NOMO-1 treated with DMSO at 0.1 percent for 48 hours (cell line): ENCODE results near the gene BCAR3.
"Not testable (repeated sequence)": the region's sequence is repeated elsewhere in the genome, so short reads cannot be mapped to it uniquely, and the experiment has no call there.

Source experiments
- DNase-seq: peaks from one replicate; lab custom pipeline; 2025; ENCODE audit not compliant: unreplicated experiment; lab: John Stamatoyannopoulos, UW

BCAR3 gene

GRCh38 chr1:93690341-93690740, 8.7 kb upstream of the BCAR3 start:
- DNase-seq = no peak

DNA sequence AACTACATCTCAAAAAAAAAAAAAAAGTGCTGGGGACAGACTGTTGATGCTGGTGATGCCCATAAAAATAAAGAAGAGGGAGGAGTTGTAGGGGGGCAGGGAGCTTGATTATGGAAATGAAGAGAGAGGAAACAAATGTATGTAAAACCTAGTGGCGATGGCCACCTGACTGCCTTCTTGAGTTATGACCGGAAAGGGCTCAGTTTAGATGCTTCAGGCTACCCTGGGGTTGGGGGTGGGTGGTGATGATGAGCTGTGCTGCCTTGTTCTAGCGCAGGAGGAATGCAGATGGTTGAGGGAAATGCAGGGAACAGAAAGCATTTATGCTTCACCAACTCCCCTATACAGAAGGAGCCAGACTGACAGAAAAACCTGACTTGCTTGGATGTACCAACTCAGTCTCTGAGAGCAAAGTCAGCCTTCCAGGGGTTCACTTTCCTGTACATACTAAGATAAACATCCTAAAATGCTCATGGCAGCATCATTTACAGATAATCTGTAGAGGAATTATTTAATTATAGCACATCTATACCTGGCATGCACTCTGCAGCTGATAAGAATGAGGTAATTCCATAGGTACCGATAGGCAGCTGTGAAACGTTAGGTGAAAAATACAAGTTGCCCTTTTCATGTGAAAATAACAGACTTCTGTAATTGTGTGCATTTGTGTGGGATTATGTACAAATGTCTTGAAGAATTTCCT, 8.0 kb upstream of the BCAR3 start:
- DNase-seq = no peak

- no peak for DNase-seq
Measured at GRCh38 chr1:93687542-93687941, 5.9 kb upstream of the BCAR3 start.

GRCh38 chr1:93686504-93687250, 5.0 kb upstream of the BCAR3 start:
- DNase-seq = no peak

- no peak for DNase-seq
Measured at GRCh38 chr1:93685918-93686317, 4.3 kb upstream of the BCAR3 start.

- DNase-seq = no peak
Measured at GRCh38 chr1:93683234-93683633, 1.6 kb upstream of the BCAR3 start.

DNA sequence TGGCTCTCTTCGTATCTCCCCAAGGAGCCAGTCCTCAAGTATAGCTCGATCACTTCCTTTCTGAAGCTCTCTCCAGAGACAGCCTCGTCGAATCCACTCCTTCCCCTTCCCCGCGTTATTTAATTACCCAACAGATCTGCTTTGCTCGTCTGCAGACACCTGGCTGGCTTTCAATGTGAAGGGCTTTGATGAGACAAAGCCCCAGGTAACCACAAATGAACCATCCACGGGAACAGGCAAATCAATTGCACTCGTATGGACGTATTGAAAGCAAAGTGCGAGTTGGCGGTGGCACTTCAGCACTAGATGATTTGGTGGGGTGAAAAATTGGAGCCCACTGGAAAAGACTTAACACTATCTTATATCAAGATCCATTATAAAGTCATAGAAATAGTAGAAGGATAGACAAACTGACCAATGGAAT, 364 bp upstream of the BCAR3 start:
- no peak for DNase-seq

DNA sequence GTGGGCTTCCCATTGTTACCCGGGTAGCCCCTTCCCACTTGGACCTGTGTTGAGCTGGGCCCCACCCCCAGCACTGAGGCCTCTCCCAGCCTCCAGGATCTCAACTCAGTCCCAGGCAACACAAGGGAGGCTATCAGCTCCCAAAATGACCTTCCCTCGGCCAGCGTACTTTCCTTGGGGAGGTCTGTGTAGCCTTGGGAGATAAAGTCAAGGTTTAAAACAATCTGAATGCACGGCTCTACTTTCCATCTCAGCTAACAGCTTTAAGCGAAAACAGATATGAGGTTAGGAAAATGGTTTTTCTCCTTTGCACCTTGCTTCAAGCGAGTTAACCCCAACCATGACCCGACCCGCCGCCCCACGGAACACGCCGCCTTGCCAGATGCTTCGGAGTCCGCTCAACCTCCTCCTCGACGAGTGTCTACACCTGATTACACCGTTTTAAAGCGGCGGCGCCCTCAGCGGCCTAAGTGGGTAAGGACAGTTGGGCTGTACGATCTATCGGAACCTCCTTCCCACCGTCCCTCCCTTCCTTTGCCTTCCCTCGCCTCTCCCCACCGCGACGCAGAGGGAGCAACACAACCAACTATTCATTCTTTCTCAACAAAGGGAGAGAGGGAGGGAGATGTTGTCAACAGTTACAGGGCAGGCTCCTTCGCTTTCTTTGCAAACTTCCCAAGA, 1.1 kb downstream of the BCAR3 start:
- DNase-seq = peak; percentile 54

- no peak for DNase-seq
Measured at GRCh38 chr1:93680076-93680419, 1.6 kb downstream of the BCAR3 start.

DNA sequence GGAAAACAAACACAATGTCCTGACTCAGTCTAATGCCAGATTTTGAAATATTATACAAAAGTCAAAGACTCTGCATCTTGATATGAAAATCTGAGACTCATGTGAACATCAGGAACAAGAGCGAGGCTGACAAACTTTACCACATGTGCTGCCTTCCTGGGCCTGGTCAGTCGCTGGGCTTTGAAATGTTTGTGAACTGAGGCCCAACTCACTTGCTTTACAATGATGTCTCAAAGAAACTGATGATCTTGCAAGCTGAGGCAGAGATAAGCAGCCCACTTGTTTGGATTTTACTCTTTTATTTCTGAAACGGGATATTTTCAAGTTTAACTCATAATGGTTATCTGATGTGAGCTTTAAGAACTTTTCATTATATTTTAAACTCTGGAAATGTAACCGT, 2.1 kb downstream of the BCAR3 start:
- DNase-seq = no peak

GRCh38 chr1:93678946-93679480, 2.6 kb downstream of the BCAR3 start:
- DNase-seq = no peak

GRCh38 chr1:93678491-93678890, 3.1 kb downstream of the BCAR3 start:
- DNase-seq = no peak

GRCh38 chr1:93677729-93678128, 3.9 kb downstream of the BCAR3 start:
- DNase-seq = no peak

DNA sequence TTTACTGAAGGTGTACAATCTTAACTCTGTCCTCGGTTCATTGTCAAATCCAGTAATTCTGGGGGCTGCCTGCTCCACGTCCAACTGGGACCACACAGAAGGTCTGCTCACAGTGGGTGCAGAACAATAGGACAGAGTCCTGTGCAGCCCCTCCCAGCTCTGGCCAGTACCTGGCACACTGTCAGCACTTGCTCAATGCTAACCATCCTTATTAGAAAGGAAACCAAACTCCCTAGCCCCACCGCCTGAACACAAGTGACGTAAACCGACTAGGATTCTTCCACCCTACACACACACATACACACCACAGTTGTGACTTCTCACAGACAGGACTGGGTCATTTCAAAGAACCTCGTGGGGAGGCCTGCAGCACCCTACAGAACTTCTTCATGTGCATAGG, 5.2 kb downstream of the BCAR3 start:
- no peak for DNase-seq

- no peak for DNase-seq
Measured at GRCh38 chr1:93675931-93676330, 5.7 kb downstream of the BCAR3 start.

- DNase-seq = no peak
Measured at GRCh38 chr1:93675271-93675670, 6.4 kb downstream of the BCAR3 start.

GRCh38 chr1:93674071-93674470, 7.6 kb downstream of the BCAR3 start:
- not testable (repeated sequence) for DNase-seq

DNA sequence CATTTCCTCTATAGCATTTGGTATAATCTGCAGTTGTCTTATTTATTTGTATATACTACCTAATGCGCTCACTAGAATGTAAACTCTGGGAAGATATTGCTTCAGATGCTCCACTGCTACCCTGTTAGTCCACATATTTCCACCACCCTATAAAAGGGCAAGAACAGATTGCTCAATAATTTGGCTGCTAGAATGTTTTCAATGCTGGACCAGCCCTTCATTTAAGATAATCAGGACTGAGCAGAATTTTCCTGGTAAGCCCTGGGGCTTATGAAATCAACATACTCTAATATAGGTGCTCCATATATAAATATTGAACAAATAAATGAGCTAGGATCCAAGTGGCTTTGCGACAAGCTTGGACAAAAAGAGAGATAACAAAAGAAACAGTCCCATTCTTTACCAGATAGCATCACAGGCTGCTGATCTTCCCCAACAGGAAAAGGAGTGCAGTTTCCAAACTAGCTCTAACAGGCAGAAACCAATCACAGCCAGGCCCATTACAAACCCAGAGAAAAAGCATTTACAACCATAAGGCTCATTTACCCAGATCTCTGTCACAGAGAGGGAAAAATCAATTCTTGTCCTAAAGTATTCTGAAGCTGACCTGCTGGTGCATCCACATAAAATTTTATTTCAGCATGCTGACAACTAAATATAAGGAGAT, 8.3 kb downstream of the BCAR3 start:
- DNase-seq = no peak

- no peak for DNase-seq
Measured at GRCh38 chr1:93672477-93673162, 9.0 kb downstream of the BCAR3 start.

DNA sequence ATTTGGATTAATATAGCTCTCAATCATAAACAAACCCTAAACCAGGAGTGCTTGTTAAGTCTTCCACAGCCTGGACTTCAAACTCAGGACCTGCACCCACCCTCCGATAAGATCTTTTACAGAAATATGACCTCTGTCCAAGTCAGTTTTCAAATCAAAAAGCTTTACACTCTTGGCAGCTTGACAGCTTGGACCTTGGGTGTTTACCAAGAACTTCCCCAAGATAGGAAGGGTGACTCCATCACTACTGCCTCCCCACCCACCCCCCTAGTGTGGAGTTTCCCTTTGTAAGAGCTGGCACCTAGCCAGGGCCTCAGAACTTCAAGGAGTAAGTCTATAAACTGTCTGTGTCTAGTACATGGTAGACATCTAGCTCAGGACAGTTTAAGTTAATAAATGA, 9.6 kb downstream of the BCAR3 start:
- DNase-seq = no peak

- DNase-seq = no peak
Measured at GRCh38 chr1:93671099-93671621, 10.5 kb downstream of the BCAR3 start.
